ENCODE results near the gene RGR.

Gene RGR

DNA sequence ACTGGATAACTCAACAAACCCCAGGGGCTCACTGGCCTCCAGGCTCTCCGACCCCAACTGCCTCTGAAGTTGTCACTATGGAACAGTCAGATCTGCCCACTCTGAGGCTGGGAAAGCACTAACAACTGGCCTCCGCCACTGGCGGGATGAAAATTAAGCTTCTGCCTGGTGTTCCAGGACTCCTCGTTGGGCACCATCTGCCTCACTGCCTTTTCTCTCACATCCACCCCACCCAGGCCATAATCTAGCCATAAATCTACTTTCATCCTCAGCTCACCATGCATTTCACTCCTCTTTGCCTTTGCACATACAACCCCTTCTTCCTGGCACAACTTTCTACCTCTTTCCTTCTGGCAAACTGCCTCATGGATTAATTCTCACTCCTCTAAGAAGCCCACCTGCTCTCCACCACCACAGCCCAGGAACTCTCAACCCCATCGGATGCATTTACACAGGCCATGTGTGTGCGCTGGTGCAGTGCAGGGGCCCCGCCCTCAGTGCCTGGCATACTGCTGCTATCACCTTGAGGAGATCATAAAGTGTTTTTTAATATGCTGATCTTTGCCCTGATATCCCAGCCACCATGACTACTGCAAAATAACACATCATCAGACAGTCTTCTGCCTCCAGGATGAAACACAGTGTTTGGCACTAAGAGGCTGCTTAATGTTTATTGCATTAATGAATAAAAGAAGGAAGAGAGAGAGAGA lies 46.5 kb upstream of the RGR start:
- H3K4me3 ChIP-seq (ENCODE audit: severe bottlenecking) = no peak overlapping the region
- H3K27ac ChIP-seq (ENCODE audit: poor library complexity, severe bottlenecking) = no peak overlapping the region
- no peak for ATAC-seq (ENCODE audit: low read depth)
- DNase-seq (ENCODE audit: low spot score) = no peak
- peaks cover 18% of the 10 kb centered on the region for H3K27me3 ChIP-seq (ENCODE audit: insufficient read depth, poor library complexity, severe bottlenecking)
- TF ChIP-seq CTCF (IDR thresholded peaks at IDR 0.05; ENCODE audit: poor library complexity, severe bottlenecking) = no peak
- H3K36me3 ChIP-seq (ENCODE audit: low read depth) = no peaks in the 10 kb centered on the region
- H3K9me3 ChIP-seq (ENCODE audit: severe bottlenecking) = no peaks in the 10 kb centered on the region
- no peaks in the 10 kb centered on the region for H3K4me1 ChIP-seq (ENCODE audit: insufficient read depth, poor library complexity, severe bottlenecking)

DNA sequence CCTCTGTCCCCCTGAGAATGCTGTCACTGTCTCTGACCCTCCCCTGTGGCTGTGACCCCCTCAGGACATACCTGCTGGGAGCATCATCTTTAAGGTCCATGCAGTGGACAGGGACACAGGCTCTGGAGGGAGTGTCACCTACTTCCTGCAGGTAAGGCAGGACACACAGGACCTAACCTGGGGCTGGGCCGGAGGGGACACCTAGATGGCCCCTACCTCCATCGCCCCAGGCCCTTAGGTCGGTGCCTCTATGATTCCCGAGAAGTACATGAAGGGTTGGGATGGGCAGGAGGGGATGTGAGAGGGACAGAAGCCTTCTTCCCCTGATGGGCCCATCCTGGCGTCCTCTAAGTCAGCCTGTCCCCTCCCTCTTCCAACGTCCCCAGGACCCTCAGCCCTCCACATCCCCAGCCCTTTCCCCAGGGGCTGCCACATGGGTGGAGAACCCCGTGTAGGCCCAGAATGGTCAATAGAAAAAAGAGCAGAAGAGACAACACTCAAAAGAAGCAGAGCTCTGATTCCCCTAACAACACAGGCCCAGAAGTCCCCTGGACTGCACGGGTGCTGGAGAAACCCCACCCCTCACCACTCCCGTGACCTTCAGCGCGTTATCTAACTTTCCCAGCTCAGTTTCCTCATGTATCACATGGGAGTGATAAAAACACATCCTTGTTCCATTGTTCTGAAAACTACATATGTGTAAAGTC lies 44.2 kb upstream of the RGR start:
- Histone ChIP-seq H3K27me3 (ENCODE audit: insufficient read depth, poor library complexity, severe bottlenecking) (no peaks in the 10 kb centered on the region), H3K4me1 (ENCODE audit: insufficient read depth, poor library complexity, severe bottlenecking) (no peaks in the 10 kb centered on the region), H3K27ac (ENCODE audit: poor library complexity, severe bottlenecking) (no peak overlapping the region), H3K36me3 (ENCODE audit: low read depth) (no peaks in the 10 kb centered on the region), H3K4me3 (ENCODE audit: severe bottlenecking) (no peak overlapping the region), H3K9me3 (ENCODE audit: severe bottlenecking) (no peaks in the 10 kb centered on the region)
- ATAC-seq (ENCODE audit: low read depth) (no peak), DNase-seq (ENCODE audit: low spot score) (no peak)
- no peak for TF ChIP-seq CTCF (IDR thresholded peaks at IDR 0.05; ENCODE audit: poor library complexity, severe bottlenecking)

DNA sequence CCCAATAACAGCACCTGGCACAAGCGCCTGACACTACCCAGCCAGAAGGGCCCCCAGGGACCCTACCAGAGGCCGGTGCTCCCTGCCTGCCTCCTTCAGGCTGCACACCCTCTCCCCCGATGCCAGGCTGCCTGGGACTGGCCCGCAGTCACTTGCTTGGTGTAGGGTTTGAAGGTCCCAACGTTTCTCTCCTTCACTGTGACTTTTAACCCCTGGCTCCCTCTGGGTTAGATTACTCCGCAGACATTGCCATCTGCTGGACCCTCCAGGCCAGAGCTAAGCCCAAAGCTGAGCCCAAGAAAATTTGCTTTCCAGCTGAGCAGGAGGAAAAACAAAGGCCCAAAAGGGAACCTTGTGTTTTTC lies 43.6 kb upstream of the RGR start:
- no peak for TF ChIP-seq CTCF (IDR thresholded peaks at IDR 0.05; ENCODE audit: poor library complexity, severe bottlenecking)
- Histone ChIP-seq H3K36me3 (ENCODE audit: low read depth) (no peaks in the 10 kb centered on the region), H3K27me3 (ENCODE audit: insufficient read depth, poor library complexity, severe bottlenecking) (no peaks in the 10 kb centered on the region), H3K4me3 (ENCODE audit: severe bottlenecking) (no peak overlapping the region), H3K27ac (ENCODE audit: poor library complexity, severe bottlenecking) (no peak overlapping the region), H3K4me1 (ENCODE audit: insufficient read depth, poor library complexity, severe bottlenecking) (no peaks in the 10 kb centered on the region), H3K9me3 (ENCODE audit: severe bottlenecking) (no peaks in the 10 kb centered on the region)
- DNase-seq (ENCODE audit: low spot score) (no peak), ATAC-seq (ENCODE audit: low read depth) (no peak)

- H3K4me1 ChIP-seq (ENCODE audit: insufficient read depth, poor library complexity, severe bottlenecking) = no peaks in the 10 kb centered on the region
- ATAC-seq (ENCODE audit: low read depth) = no peak
- H3K9me3 ChIP-seq (ENCODE audit: severe bottlenecking) = no peaks in the 10 kb centered on the region
- no peak for DNase-seq (ENCODE audit: low spot score)
- no peak for TF ChIP-seq CTCF (IDR thresholded peaks at IDR 0.05; ENCODE audit: poor library complexity, severe bottlenecking)
- no peak overlapping the region for H3K27ac ChIP-seq (ENCODE audit: poor library complexity, severe bottlenecking)
- H3K4me3 ChIP-seq (ENCODE audit: severe bottlenecking) = no peak overlapping the region
- H3K27me3 ChIP-seq (ENCODE audit: insufficient read depth, poor library complexity, severe bottlenecking) = no peaks in the 10 kb centered on the region
- no peaks in the 10 kb centered on the region for H3K36me3 ChIP-seq (ENCODE audit: low read depth)
Observed at GRCh38 chr10:84201682-84202081, 43.2 kb upstream of the RGR start.

- no peak for DNase-seq (ENCODE audit: low spot score)
- no peak for ATAC-seq (ENCODE audit: low read depth)
- no peaks in the 10 kb centered on the region for H3K9me3 ChIP-seq (ENCODE audit: severe bottlenecking)
- no peaks in the 10 kb centered on the region for H3K36me3 ChIP-seq (ENCODE audit: low read depth)
- no peak overlapping the region for H3K4me3 ChIP-seq (ENCODE audit: severe bottlenecking)
- no peaks in the 10 kb centered on the region for H3K4me1 ChIP-seq (ENCODE audit: insufficient read depth, poor library complexity, severe bottlenecking)
- H3K27ac ChIP-seq (ENCODE audit: poor library complexity, severe bottlenecking) = no peak overlapping the region
- no peak for TF ChIP-seq CTCF (IDR thresholded peaks at IDR 0.05; ENCODE audit: poor library complexity, severe bottlenecking)
- H3K27me3 ChIP-seq (ENCODE audit: insufficient read depth, poor library complexity, severe bottlenecking) = no peaks in the 10 kb centered on the region
Observed at GRCh38 chr10:84202349-84202748, 42.5 kb upstream of the RGR start.
